ENCODE measurements around the gene EDIL3.

- TF ChIP-seq FOSL1 (IDR thresholded peaks at IDR 0.05; ENCODE audit: insufficient read depth, low read depth, low read length) (no peak), JUN (IDR thresholded peaks at IDR 0.05; ENCODE audit: low read depth, low read length) (no peak), KDM1A (IDR thresholded peaks at IDR 0.05; ENCODE audit: borderline replicate concordance, low read length) (no peak), MAFK (IDR thresholded peaks at IDR 0.05; ENCODE audit: low read depth, low read length) (no peak), CTCF (IDR thresholded peaks at IDR 0.05; ENCODE audit: control extremely low read depth in 1 of 3, insufficient read depth in 1 of 3, low read depth in 1 of 3, low read length in 3 of 3) (no peak), CBX5 (IDR thresholded peaks at IDR 0.05; ENCODE audit: low read depth, low read length) (no peak), SRF (IDR thresholded peaks at IDR 0.05; ENCODE audit: low read depth, low read length) (no peak), POLR2AphosphoS5 (IDR thresholded peaks at IDR 0.05; ENCODE audit: low read depth, low read length) (no peak), ATF2 (IDR thresholded peaks at IDR 0.05; ENCODE audit: low read length) (no peak), POLR2A (IDR thresholded peaks at IDR 0.05; ENCODE audit: control extremely low read depth in 1 of 2, low read depth in 2 of 2, low read length in 2 of 2) (no peak), YY1 (IDR thresholded peaks at IDR 0.05; ENCODE audit: low read depth, low read length) (no peak), RNF2 (IDR thresholded peaks at IDR 0.05; ENCODE audit: borderline replicate concordance, low read depth, low read length, missing control alignments, poor library complexity, severe bottlenecking) (no peak), TAF1 (IDR thresholded peaks at IDR 0.05; ENCODE audit: low read depth, low read length) (no peak)
Measured at GRCh38 chr5:83919071-83920041, 465.3 kb downstream of the EDIL3 start.

Data from H1 (cell line).